K562 (cell line): ENCODE data around the gene MAML1. TPM values are rescaled to one million over a fixed set of nuclear protein-coding genes. Genes with fewer than 3 reads are reported as not detected.

Experiments used
- ATAC-seq: fragments of 200-7000 bp; cut with Tn5 transposase; 3 replicates; pipeline ENCODE4 v1.9.1; 2020; ENCODE audit warnings: moderate library complexity
- BruUV-seq: library from RNA; stranded (reverse); fragments of 400-500 nt; replicated peaks from 2 replicates; lab custom pipeline; 2021; lab: Mats Ljungman, UMichigan
- CTCF ChIA-PET: fragments of 300-600 bp; formaldehyde crosslinking; extraction: SDS; loops from one replicate; lab custom pipeline; 2021; ENCODE audit warnings: low intra/inter-chr PET ratio; lab: Yijun Ruan, JAX
- POLR2A ChIA-PET: fragments of 300-600, 350-650 bp; sonication (Branson Sonifier 250); formaldehyde crosslinking; extraction: SDS; loops from one replicate; lab custom pipeline; 2021; ENCODE audit warnings: antibody characterized with exemption, inconsistent platforms; lab: Yijun Ruan, JAX
- DNase-seq, 4 experiments: peaks; one replicate each; pipeline versions ENCODE4 v3.0.0 to v3.0.0-alpha.2; 2011 to 2018; ENCODE audit warnings: low spot score in 3 of 4, mixed read lengths in 3 of 4; ENCODE audit errors: extremely low read depth in 1 of 4
- FAIRE-seq: peaks from 2 replicates; lab custom pipeline; 2011; peaks lifted over from hg19 to GRCh38; lab: Jason Lieb, UNC
- H2AFZ ChIP-seq: 2 replicates; pipeline ENCODE4 v1.6.0; 2011; ENCODE audit warnings: low read depth, low read length, control low read depth, inconsistent platforms
- H3K27ac ChIP-seq: fragments of 200-600 bp; 3 replicates; pipeline ENCODE4 v1.8.0; 2011; ENCODE audit warnings: low read depth, mild to moderate bottlenecking, control low read depth, inconsistent platforms, low read length, moderate library complexity, mixed read lengths; ENCODE audit errors: extremely low read depth
- H3K27me3 ChIP-seq, 2 experiments: fragments of 300-600 bp in 1 of 2; 2 replicates in 1 of 2; 3 replicates in 1 of 2; pipeline versions ENCODE4 v1.6.0 to v1.8.0; 2011; ENCODE audit warnings: inconsistent platforms in 2 of 2, low read length in 2 of 2, mild to moderate bottlenecking in 1 of 2, mixed read lengths in 1 of 2, moderate library complexity in 1 of 2; ENCODE audit not compliant: control insufficient read depth in 2 of 2, insufficient read depth in 2 of 2
- H3K36me3 ChIP-seq: fragments of 300-600 bp; 3 replicates; pipeline ENCODE4 v1.8.0; 2011; ENCODE audit warnings: mild to moderate bottlenecking, low read length, inconsistent platforms; ENCODE audit not compliant: control insufficient read depth, insufficient read depth
- H3K4me1 ChIP-seq, 2 experiments: fragments of 200-600 bp in 1 of 2; replicated peaks in 1 of 2; 2 replicates in 1 of 2; 3 replicates in 1 of 2; pipeline versions ENCODE4 v1.5.1 to v1.8.0; 2011; ENCODE audit warnings: inconsistent platforms in 2 of 2, low read length in 2 of 2, mild to moderate bottlenecking in 1 of 2, mixed read lengths in 1 of 2, moderate library complexity in 1 of 2; ENCODE audit not compliant: control insufficient read depth in 2 of 2, insufficient read depth in 2 of 2
- H3K4me2 ChIP-seq: 2 replicates; pipeline ENCODE4 v1.6.1; 2011; ENCODE audit warnings: low read length, control low read depth, inconsistent platforms, mixed read lengths; ENCODE audit not compliant: insufficient read depth
- H3K4me3 ChIP-seq: fragments of 200-600 bp; sonication (generic), shearing (Covaris generic); 2 replicates; pipeline ENCODE4 v1.5.1; 2016; ENCODE audit warnings: control low read depth, inconsistent platforms
- H3K79me2 ChIP-seq: fragments of 200-600 bp; 3 replicates; pipeline ENCODE4 v1.8.0; 2011; ENCODE audit warnings: low read length, inconsistent platforms; ENCODE audit not compliant: control insufficient read depth, insufficient read depth
- H3K9ac ChIP-seq, 2 experiments: 2 replicates each; pipeline versions ENCODE4 v1.6.0 to v1.6.1; 2011; ENCODE audit warnings: low read depth in 2 of 2, low read length in 2 of 2, control low read depth in 1 of 2, inconsistent platforms in 1 of 2, mild to moderate bottlenecking in 1 of 2, mixed read lengths in 1 of 2; ENCODE audit not compliant: insufficient read depth in 1 of 2
- H3K9me1 ChIP-seq: one replicate; pipeline ENCODE4 v1.6.0; 2011; ENCODE audit warnings: inconsistent platforms, mild to moderate bottlenecking, low read length, moderate library complexity; ENCODE audit not compliant: control insufficient read depth, insufficient read depth
- H3K9me3 ChIP-seq: replicated peaks from 2 replicates; pipeline ENCODE4 v1.5.1; 2011; ENCODE audit warnings: low read depth, low read length, inconsistent platforms; ENCODE audit not compliant: control insufficient read depth, insufficient read depth
- H4K20me1 ChIP-seq: replicated peaks from 2 replicates; pipeline ENCODE4 v1.6.1; 2011; ENCODE audit warnings: low read length, inconsistent platforms, mixed read lengths; ENCODE audit not compliant: control insufficient read depth, insufficient read depth
- ADNP ChIP-seq: fragments of 200-800 bp; sonication (Bioruptor generic); IDR thresholded peaks from 2 replicates; pipeline ENCODE4 v1.6.1; 2016; ENCODE audit warnings: missing genetic modification characterization, missing compliant biosample characterization
- AFF1 ChIP-seq, 2 experiments: fragments of 450-650 bp; IDR thresholded peaks; 2 replicates each; pipeline ENCODE4 v1.6.1; 2018; ENCODE audit warnings: mild to moderate bottlenecking in 2 of 2, low read depth in 1 of 2; ENCODE audit not compliant: partially characterized antibody in 2 of 2
- ARID2 ChIP-seq: fragments of 450-650 bp; IDR thresholded peaks from 2 replicates; pipeline ENCODE4 v1.6.1; 2017; ENCODE audit warnings: antibody characterized with exemption, mild to moderate bottlenecking
- ELF2 ChIP-seq: fragments of 250-450 bp; sonication (Bioruptor Pico); IDR thresholded peaks from 2 replicates; pipeline ENCODE4 v1.5.0; 2021; ENCODE audit warnings: mild to moderate bottlenecking
- HBP1 ChIP-seq: fragments of 450-650 bp; formaldehyde crosslinking; IDR thresholded peaks from 2 replicates; pipeline ENCODE4 v1.4.0; 2022; ENCODE audit warnings: missing genetic modification characterization
- KDM5B ChIP-seq: fragments of 200-600 bp; sonication (generic); IDR thresholded peaks from 2 replicates; pipeline ENCODE4 v1.6.1; 2012; ENCODE audit warnings: low read depth, mild to moderate bottlenecking, moderate library complexity, low read length, control low read depth, inconsistent platforms; ENCODE audit not compliant: insufficient replicate concordance
- PCBP2 ChIP-seq: fragments of 200-400 bp; formaldehyde crosslinking; IDR thresholded peaks from 2 replicates; pipeline ENCODE4 v1.6.1; 2018; ENCODE audit warnings: low read length, low read depth, mild to moderate bottlenecking, moderate library complexity; ENCODE audit not compliant: poor library complexity, severe bottlenecking
- POLR2AphosphoS5 ChIP-seq: IDR thresholded peaks from 2 replicates; pipeline ENCODE4 v1.6.1; 2011; ENCODE audit warnings: mild to moderate bottlenecking, low read depth, low read length, moderate library complexity; ENCODE audit not compliant: control insufficient read depth, insufficient read depth
- RBM22 ChIP-seq: fragments of 200-400 bp; formaldehyde crosslinking; IDR thresholded peaks from 2 replicates; pipeline ENCODE4 v1.6.1; 2018; ENCODE audit warnings: low read length, low read depth; ENCODE audit not compliant: poor library complexity, severe bottlenecking
- SMAD4 ChIP-seq: fragments of 250-450 bp; sonication (Bioruptor Pico); conservative IDR thresholded peaks from 2 replicates; pipeline ENCODE4 v1.8.0; 2021; ENCODE audit warnings: inconsistent platforms, mild to moderate bottlenecking, moderate library complexity
- TCF3 ChIP-seq: sonication (generic); formaldehyde crosslinking; IDR thresholded peaks from 2 replicates; pipeline ENCODE4 v1.4.0; 2020; ENCODE audit warnings: mild to moderate bottlenecking, missing genetic modification reagents
- ZFP30 ChIP-seq: fragments of 250-450 bp; sonication (Bioruptor Pico); IDR thresholded peaks from 2 replicates; pipeline ENCODE4 v1.8.0; 2022; ENCODE audit warnings: moderate library complexity, mild to moderate bottlenecking, inconsistent platforms, borderline replicate concordance
- WGBS: fragments of 100-300 bp; shearing (Covaris generic); methylation state at CpG from one replicate; pipeline ENCODE4 v1.1.6; 2016; ENCODE audit warnings: low coverage, mixed read lengths; ENCODE audit not compliant: insufficient coverage; ENCODE audit errors: missing lambda C conversion rate; 5-methylcytosine and 5-hydroxymethylcytosine counted together
- in situ Hi-C: fragments of 300-500 bp; cut with MboI; formaldehyde crosslinking; loops from 4 replicates; pipeline ENCODE4 v1.15.0; 2018; ENCODE audit warnings: inconsistent platforms, mixed read lengths
- intact Hi-C: fragments of 100-400 bp; cut with micrococcal nuclease; formaldehyde crosslinking; loops from 2 replicates; pipeline ENCODE4 v1.14.2; 2022
- polyA plus RNA-seq, 8 experiments: library from polyadenylated mRNA; depleted of rRNA in 4 of 8; stranded (reverse) in 5 of 8; unstranded in 3 of 8; fragments of >200 nt; fragmentation: Nextera tagmentation in 2 of 8; fragmentation: Illumina TruSeq in 1 of 8; extraction: Ambion mirVana in 2 of 8; extraction: Trizol in 1 of 8; gene quantifications; 2 replicates each; pipeline versions ENCODE4 v1.2.1 to v1.2.3, GENCODE V29; 2011 to 2014; ENCODE audit warnings: inconsistent platforms in 1 of 8, missing spikeins in 1 of 8
- total RNA-seq, 7 experiments: library from RNA; depleted of rRNA in 6 of 7; stranded (reverse); fragments of >200 nt in 6 of 7; fragmentation: Illumina TruSeq in 2 of 7; extraction: Trizol in 2 of 7; gene quantifications; 2 replicates each; pipeline versions ENCODE4 v1.2.1 to v1.2.3, GENCODE V29; 2011 to 2021; ENCODE audit warnings: low replicate concordance in 1 of 7

MAML1 gene
- total and polyA plus RNA-seq, 9 of the 15 experiments (the other 6 are each of a cell fraction or from before 2014, with no cell fraction given), result 0.32 to 18.4 (median 7.0) TPM

GRCh38 chr5:179824745-179825112 lies 92.1 kb downstream of the MAML1 start:
- DNase-seq (peak in 1 of 4 experiments; percentile 12), ATAC-seq (no peak), FAIRE-seq (no peak)
- H3K9ac ChIP-seq, result no peak overlapping the region
- peaks cover 30% of the 10 kb centered on the region for H4K20me1 ChIP-seq
- in situ Hi-C loops, result no loop called here
- peaks cover 18% of the 10 kb centered on the region for H3K9me1 ChIP-seq
- peaks cover 51% of the 10 kb centered on the region for H3K79me2 ChIP-seq
- whole genome bisulfite sequencing, result 95% methylated on average over 3 of the region's 3 CpGs
- ChIA-PET POLR2A (no interaction called here), CTCF (no interaction called here)
- no TSS peak for BruUV-seq
- no peak overlapping the region for H3K4me2 ChIP-seq
- H2AFZ ChIP-seq, result no peak overlapping the region
- peaks cover 20 to 44% of the 10 kb centered on the region in 2 experiments for H3K4me1 ChIP-seq
- H3K4me3 ChIP-seq, result no peak overlapping the region
- H3K27me3 ChIP-seq, result no peaks in the 10 kb centered on the region
- no peak for TF ChIP-seq RBM22
- TF ChIP-seq ARID2, result no peak
- TF ChIP-seq POLR2AphosphoS5, result peak; percentile 6; the same call in 1 of the 2 replicates
- no peak for TF ChIP-seq PCBP2
- no peak for TF ChIP-seq ZFP30
- no peak for TF ChIP-seq TCF3 (CRISPR knock-in tag)
- no peak for TF ChIP-seq ADNP
- peak; percentile 1 for TF ChIP-seq KDM5B
- TF ChIP-seq AFF1 (IDR thresholded peaks at IDR 0.05; ENCODE audit: low read depth in 1 of 2, partially characterized antibody in 2 of 2), result no peak
- 0 out of 2 replicates have a peak, but pooled peaks have one; percentile 18 for TF ChIP-seq ELF2 (CRISPR knock-in tag)
- TF ChIP-seq HBP1, result no peak
- TF ChIP-seq SMAD4, result no peak
- peaks cover 81% of the 10 kb centered on the region; the same call in 2 of the 3 replicates for H3K36me3 ChIP-seq
- intact Hi-C loops, result loop anchor here (5.0 kb wide), 2 partner anchors 33 to 202 kb away; partner anchors contain the start of genes HNRNPH1 and MRNIP
- H3K27ac ChIP-seq, result no peak overlapping the region
- no peaks in the 10 kb centered on the region for H3K9me3 ChIP-seq
